AG04450 (cell line): ENCODE results near the gene PLIN3. TPM values are rescaled to one million over a fixed set of nuclear protein-coding genes. Genes with fewer than 3 reads are reported as not detected.

Experiments
- CTCF ChIA-PET: fragments of 300-600, 350-600 bp; formaldehyde crosslinking; extraction: SDS; loops from one replicate; lab custom pipeline; 2022; ENCODE audit warnings: antibody characterized with exemption, inconsistent platforms; lab: Charles Lee
- POLR2A ChIA-PET: fragments of 350-600 bp; formaldehyde crosslinking; extraction: SDS; loops from one replicate; lab custom pipeline; 2021; ENCODE audit warnings: antibody characterized with exemption, inconsistent platforms; lab: Yijun Ruan, JAX
- DNase-seq: peaks from one replicate; pipeline ENCODE4 v3.0.0-alpha.2; 2011; ENCODE audit warnings: low read depth, low spot score
- H3K27ac ChIP-seq: one replicate; pipeline ENCODE4 v1.5.1; 2012; ENCODE audit warnings: low read depth, low read length, control low read depth
- H3K27me3 ChIP-seq: one replicate; pipeline ENCODE4 v1.6.0; 2012; ENCODE audit warnings: low read length; ENCODE audit not compliant: control insufficient read depth, insufficient read depth
- H3K4me3 ChIP-seq: 2 replicates; pipeline ENCODE4 v1.5.1; 2011; ENCODE audit warnings: mild to moderate bottlenecking, low read depth, low read length, control low read depth
- H3K9me3 ChIP-seq: 2 replicates; pipeline ENCODE4 v1.5.1; 2012; ENCODE audit warnings: low read length; ENCODE audit not compliant: control insufficient read depth, insufficient read depth
- polyA plus RNA-seq: library from polyadenylated mRNA; depleted of rRNA; stranded (reverse); fragments of >200 nt; gene quantifications from 2 replicates; pipeline ENCODE4 v1.2.3, GENCODE V29; 2011
- TF ChIP-seq, protein P1 (sequence below): IDR thresholded peaks from 2 replicates; pipeline ENCODE4 v1.5.1; 2011; ENCODE audit warnings: low read depth, low read length, control low read depth, inconsistent platforms

Gene PLIN3
- polyA plus RNA-seq, 1 experiment: 103 TPM

DNA sequence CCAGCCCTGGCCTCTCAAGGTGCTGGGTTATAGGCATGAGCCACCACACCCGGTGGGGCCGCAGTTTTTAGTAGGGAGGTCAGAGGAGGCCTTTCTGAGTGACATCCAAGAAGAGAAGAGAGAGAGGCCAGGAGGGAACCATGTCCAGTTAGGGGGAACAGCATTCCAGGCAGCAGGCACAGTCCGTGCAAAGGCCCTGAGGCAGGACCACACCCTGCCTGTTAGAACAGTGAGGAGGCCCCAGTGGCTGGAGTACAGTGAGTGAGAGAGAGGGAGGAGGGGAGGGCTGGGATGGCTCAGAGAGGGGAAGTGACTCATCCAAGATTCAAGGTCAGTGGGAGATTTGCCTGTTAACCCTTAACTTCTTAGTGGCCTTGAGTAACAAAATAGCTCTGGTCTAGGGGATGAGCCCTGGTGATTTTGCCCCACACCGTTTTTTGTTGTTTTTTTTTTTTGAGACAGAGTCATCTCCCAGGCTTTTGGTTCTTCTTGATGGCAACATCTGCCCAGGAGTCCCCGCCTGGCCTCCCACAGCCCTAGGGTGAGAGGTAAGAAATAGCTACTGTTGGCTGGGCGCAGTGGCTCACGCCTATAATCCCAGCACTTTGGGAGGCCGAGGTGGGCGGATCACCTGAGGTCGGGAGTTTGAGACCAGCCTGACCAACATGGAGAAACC is 2.7 kb upstream of the PLIN3 start:
- Histone ChIP-seq H3K27ac (peak overlapping the region; percentile 70), H3K4me3 (no peak overlapping the region), H3K9me3 (no peaks in the 10 kb centered on the region; the same call in 1 of the 2 replicates), H3K27me3 (no peaks in the 10 kb centered on the region)
- ChIA-PET CTCF (interaction anchor here (0.6 to 2.8 kb wide), 9 partner anchors 17 to 178 kb away, joined by 3 to 17 read pairs (median 4); partner anchors contain the start of gene FEM1A), POLR2A (interaction anchor here (0.7 to 1.4 kb wide), 4 partner anchors 42 to 100 kb away, joined by 3 to 7 read pairs (median 4); no protein-coding TSS in a partner anchor)
- peak; percentile 66 for DNase-seq
- TF ChIP-seq, protein P1, sequence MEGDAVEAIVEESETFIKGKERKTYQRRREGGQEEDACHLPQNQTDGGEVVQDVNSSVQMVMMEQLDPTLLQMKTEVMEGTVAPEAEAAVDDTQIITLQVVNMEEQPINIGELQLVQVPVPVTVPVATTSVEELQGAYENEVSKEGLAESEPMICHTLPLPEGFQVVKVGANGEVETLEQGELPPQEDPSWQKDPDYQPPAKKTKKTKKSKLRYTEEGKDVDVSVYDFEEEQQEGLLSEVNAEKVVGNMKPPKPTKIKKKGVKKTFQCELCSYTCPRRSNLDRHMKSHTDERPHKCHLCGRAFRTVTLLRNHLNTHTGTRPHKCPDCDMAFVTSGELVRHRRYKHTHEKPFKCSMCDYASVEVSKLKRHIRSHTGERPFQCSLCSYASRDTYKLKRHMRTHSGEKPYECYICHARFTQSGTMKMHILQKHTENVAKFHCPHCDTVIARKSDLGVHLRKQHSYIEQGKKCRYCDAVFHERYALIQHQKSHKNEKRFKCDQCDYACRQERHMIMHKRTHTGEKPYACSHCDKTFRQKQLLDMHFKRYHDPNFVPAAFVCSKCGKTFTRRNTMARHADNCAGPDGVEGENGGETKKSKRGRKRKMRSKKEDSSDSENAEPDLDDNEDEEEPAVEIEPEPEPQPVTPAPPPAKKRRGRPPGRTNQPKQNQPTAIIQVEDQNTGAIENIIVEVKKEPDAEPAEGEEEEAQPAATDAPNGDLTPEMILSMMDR: no peak

DNA sequence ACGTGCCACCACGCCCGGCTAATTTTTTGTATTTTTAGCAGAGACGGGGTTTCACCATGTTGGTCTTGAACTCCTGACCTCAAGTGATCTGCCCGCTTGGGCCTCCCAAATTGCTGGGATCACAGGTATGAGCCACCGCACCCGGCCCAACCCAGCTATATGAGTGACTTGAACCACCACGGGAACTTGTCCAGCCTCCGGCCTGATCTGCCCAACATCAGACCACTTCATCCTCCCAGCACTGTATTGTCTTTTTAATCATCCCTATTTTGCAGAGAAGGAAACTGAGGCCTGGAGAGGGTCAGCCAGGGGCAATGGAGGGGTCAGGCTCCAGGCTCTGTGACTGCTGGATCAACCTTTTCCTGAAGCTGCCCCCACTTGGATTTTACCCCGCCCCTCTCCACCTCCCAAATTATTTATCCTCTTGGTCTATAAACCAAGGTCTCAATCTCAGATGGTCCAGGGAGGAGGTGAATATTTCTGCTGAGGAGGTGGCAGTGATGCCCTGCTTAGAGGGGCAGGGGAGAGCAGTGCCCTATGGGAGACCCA is 893 bp upstream of the PLIN3 start:
- H3K4me3 ChIP-seq: no peak overlapping the region
- H3K27me3 ChIP-seq: no peaks in the 10 kb centered on the region
- no peak overlapping the region for H3K27ac ChIP-seq
- no peak for DNase-seq
- TF ChIP-seq, protein P1: no peak
- no peaks in the 10 kb centered on the region; the same call in 1 of the 2 replicates for H3K9me3 ChIP-seq
- POLR2A ChIA-PET: interaction anchor here (0.6 to 1.7 kb wide), 5 partner anchors 41 to 78 kb away, joined by 3 to 11 read pairs (median 5); partner anchors contain the start of gene UHRF1
- CTCF ChIA-PET: interaction anchor here (1.9 to 3.8 kb wide), 3 partner anchors 16 to 59 kb away, joined by 6 to 22 read pairs (median 13); no protein-coding TSS in a partner anchor

DNA sequence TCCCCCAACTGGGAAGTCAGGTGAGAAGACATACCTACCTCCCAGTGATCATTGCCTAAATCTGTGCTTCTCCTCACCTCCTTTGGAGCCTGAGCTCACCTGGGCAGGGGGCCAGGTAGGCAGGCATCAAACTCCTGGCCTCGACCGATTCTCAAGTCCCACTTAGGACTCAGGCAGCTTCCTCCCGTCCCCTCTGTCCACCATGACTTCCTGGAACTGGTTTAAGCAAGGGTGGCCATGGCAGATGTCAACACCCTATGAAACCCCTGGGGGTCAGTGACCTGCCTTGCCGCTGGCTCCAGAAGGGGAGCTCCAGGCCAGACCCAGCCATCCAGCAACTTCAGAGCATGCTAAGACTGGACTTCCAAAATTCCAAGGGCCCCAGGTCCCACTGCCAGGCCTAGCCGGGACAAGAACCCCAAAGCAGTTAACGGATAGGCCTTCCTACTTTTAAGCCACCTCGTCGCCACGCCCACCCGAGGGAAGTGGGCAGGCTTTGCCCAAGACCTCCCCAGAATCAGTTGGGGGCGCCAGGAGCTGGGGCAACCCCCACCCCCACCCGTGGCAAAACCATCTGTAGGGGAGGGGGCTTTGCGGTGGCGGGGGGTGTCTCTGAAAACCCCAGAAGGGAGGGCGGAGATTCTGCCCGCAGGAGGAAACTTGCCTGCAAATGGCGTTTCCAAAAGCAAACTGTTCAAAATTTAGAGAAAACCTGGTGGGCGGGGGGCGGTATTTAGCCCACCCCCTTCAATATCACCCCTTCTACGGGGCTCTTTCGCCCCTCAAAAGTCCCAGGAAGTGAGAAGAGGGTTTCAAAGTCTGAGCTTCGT is 657 bp downstream of the PLIN3 start:
- TF ChIP-seq, protein P1: no peak
- POLR2A ChIA-PET: interaction anchor here (0.5 to 1.7 kb wide), 8 partner anchors 9 to 464 kb away, joined by 3 to 11 read pairs (median 4); no protein-coding TSS in a partner anchor
- no peak for DNase-seq
- CTCF ChIA-PET: interaction anchor here (0.9 to 3.8 kb wide), 5 partner anchors 12 to 163 kb away, joined by 3 to 22 read pairs (median 13); no protein-coding TSS in a partner anchor
- H3K27ac ChIP-seq: peak overlapping the region; percentile 39
- no peaks in the 10 kb centered on the region for H3K27me3 ChIP-seq
- no peaks in the 10 kb centered on the region; the same call in 1 of the 2 replicates for H3K9me3 ChIP-seq
- peak overlapping the region; percentile 89 for H3K4me3 ChIP-seq

DNA sequence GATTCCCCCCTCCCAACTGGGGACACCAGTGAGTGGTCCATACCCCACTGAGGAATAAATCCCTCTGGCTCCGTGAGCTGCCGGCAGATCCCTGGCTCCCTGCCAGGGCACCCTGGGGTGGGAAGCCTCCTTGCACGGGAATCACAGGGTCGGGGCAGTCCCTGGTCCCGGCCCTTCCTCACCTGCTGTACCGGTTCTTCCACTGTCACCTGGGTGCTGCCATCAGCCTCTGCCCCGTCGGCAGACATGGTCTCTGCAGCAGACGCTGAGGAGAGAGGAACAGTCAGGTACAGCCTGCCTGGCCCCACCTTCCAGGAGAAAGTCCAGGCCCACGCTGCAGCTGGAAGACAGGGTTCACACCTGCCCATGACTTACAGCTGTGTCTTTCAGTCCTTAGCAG is 6.3 kb downstream of the PLIN3 start:
- no peak overlapping the region for H3K4me3 ChIP-seq
- H3K9me3 ChIP-seq: no peaks in the 10 kb centered on the region
- no peak overlapping the region for H3K27ac ChIP-seq
- TF ChIP-seq, protein P1: no peak
- POLR2A ChIA-PET: no interaction called here
- CTCF ChIA-PET: interaction anchor here (1.5 kb wide), 1 partner anchor 10 kb away, joined by 14 read pairs; no protein-coding TSS in a partner anchor
- H3K27me3 ChIP-seq: no peaks in the 10 kb centered on the region
- no peak for DNase-seq
